Neural progenitor cell (in vitro differentiated cells): Measurements from ENCODE around the gene ORC4. TPM values are rescaled to one million over a fixed set of nuclear protein-coding genes. Genes with fewer than 3 reads are reported as not detected.

Experiments used
- DNase-seq: peaks from one replicate; pipeline ENCODE4 v3.0.0-alpha.2; 2016; ENCODE audit warnings: low spot score
- H2AFZ ChIP-seq: fragments of 200-600 bp; sonication (generic); replicated peaks from 2 replicates; pipeline ENCODE4 v1.6.1; 2016; ENCODE audit warnings: antibody characterized with exemption
- H3F3A ChIP-seq: fragments of 200-600 bp; sonication (generic); 2 replicates; pipeline ENCODE4 v1.6.1; 2016; ENCODE audit warnings: antibody characterized with exemption, low read depth
- H3K27ac ChIP-seq: fragments of 200-600 bp; sonication (generic); 2 replicates; pipeline ENCODE4 v1.5.1; 2016; ENCODE audit warnings: mild to moderate bottlenecking
- H3K27me3 ChIP-seq: fragments of 200-600 bp; sonication (generic); 2 replicates; pipeline ENCODE4 v1.6.1; 2016; ENCODE audit warnings: mild to moderate bottlenecking, moderate library complexity
- H3K36me3 ChIP-seq: fragments of 200-600 bp; sonication (generic); 2 replicates; pipeline ENCODE4 v1.5.1; 2016
- H3K4me1 ChIP-seq: fragments of 200-600 bp; sonication (generic); 2 replicates; pipeline ENCODE4 v1.6.1; 2016; ENCODE audit warnings: mixed run types
- H3K4me2 ChIP-seq: fragments of 200-600 bp; sonication (generic); 2 replicates; pipeline ENCODE4 v1.6.1; 2016
- H3K4me3 ChIP-seq: fragments of 200-600 bp; sonication (generic); 2 replicates; pipeline ENCODE4 v1.5.1; 2016
- H3K79me2 ChIP-seq: fragments of 200-600 bp; sonication (generic); 2 replicates; pipeline ENCODE4 v1.6.1; 2016; ENCODE audit warnings: low read depth
- H3K9ac ChIP-seq: fragments of 200-600 bp; sonication (generic); 2 replicates; pipeline ENCODE4 v1.6.1; 2016
- H3K9me3 ChIP-seq: fragments of 200-600 bp; sonication (generic); 2 replicates; pipeline ENCODE4 v1.5.1; 2016; ENCODE audit warnings: low read depth
- H4K20me1 ChIP-seq: fragments of 200-600 bp; sonication (generic); 2 replicates; pipeline ENCODE4 v1.6.1; 2016; ENCODE audit warnings: low read depth
- H3K27ac Mint-ChIP-seq: 3 replicates; pipeline ENCODE4 v1.8.0; 2021; ENCODE audit warnings: mixed read lengths
- H3K27me3 Mint-ChIP-seq: 2 replicates; pipeline ENCODE4 v1.8.0; 2022; ENCODE audit warnings: low read depth, mild to moderate bottlenecking, inconsistent platforms, moderate library complexity, mixed read lengths; ENCODE audit not compliant: insufficient read depth
- H3K36me3 Mint-ChIP-seq: 3 replicates; pipeline ENCODE4 v1.8.0; 2021; ENCODE audit warnings: mixed read lengths
- H3K4me1 Mint-ChIP-seq: 3 replicates; pipeline ENCODE4 v1.8.0; 2021; ENCODE audit warnings: mixed read lengths
- H3K4me3 Mint-ChIP-seq: 3 replicates; pipeline ENCODE4 v1.8.0; 2021; ENCODE audit warnings: mild to moderate bottlenecking, moderate library complexity, mixed read lengths
- H3K9me3 Mint-ChIP-seq: 3 replicates; pipeline ENCODE4 v1.8.0; 2020; ENCODE audit warnings: mixed read lengths
- EZH2 ChIP-seq: fragments of 200-600 bp; sonication (generic); IDR thresholded peaks from 2 replicates; pipeline ENCODE4 v1.6.1; 2017; ENCODE audit warnings: antibody characterized with exemption, mild to moderate bottlenecking, moderate library complexity
- EZH2phosphoT487 ChIP-seq: fragments of 200-600 bp; sonication (generic); IDR thresholded peaks from 2 replicates; pipeline ENCODE4 v1.6.1; 2017; ENCODE audit warnings: antibody characterized with exemption
- total RNA-seq: library from RNA; depleted of rRNA; stranded (reverse); fragments of >200 nt; gene quantifications from 2 replicates; pipeline ENCODE4 v1.2.3, GENCODE V29; 2015; ENCODE audit warnings: low replicate concordance
- TF ChIP-seq, protein P1 (sequence below): fragments of 200-600 bp; sonication (generic); IDR thresholded peaks from 2 replicates; pipeline ENCODE4 v1.5.1; 2017; ENCODE audit warnings: antibody characterized with exemption, mild to moderate bottlenecking

ORC4 gene
- total RNA-seq, 1 donor from 2014 or later: 314 TPM

DNA sequence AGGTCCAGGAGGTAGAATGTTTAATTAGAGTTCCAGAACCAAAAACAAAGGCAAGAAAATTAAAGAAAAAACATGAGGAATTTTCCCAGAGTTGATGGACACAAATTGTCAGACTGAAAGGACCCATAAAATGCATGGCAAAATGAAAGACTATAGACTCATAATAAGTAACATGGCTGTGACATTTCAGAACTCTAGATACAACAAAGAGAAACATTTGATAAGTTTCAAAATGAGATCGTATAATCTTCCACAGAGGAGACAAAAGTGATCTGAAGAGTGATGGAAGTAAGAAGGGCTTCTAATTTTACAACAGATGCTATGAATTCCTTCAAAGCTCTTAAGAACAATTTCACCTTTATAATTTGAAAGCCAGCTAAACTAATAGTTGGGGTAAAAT, 20.4 kb downstream of the ORC4 start:
- H3K27ac ChIP-seq: no peak overlapping the region
- peaks cover 11% of the 10 kb centered on the region for H3K9me3 ChIP-seq
- Mint-ChIP-seq H3K36me3 (peaks cover 49% of the 10 kb centered on the region), H3K27ac (no peak overlapping the region), H3K27me3 (peaks cover under 1% of the 10 kb centered on the region), H3K4me3 (no peak overlapping the region), H3K4me1 (no peaks in the 10 kb centered on the region), H3K9me3 (peaks cover 64% of the 10 kb centered on the region)
- DNase-seq: no peak
- no peak overlapping the region for H3K9ac ChIP-seq
- peaks cover 18% of the 10 kb centered on the region for H3K36me3 ChIP-seq
- H3K27me3 ChIP-seq: no peaks in the 10 kb centered on the region
- peaks cover 20% of the 10 kb centered on the region for H3K4me1 ChIP-seq
- no peak overlapping the region for H2AFZ ChIP-seq
- H3K79me2 ChIP-seq: peaks cover 100% of the 10 kb centered on the region
- H4K20me1 ChIP-seq: peaks cover 33% of the 10 kb centered on the region
- H3K4me2 ChIP-seq: no peak overlapping the region
- TF ChIP-seq EZH2 (no peak), EZH2phosphoT487 (no peak)
- TF ChIP-seq, protein P1, sequence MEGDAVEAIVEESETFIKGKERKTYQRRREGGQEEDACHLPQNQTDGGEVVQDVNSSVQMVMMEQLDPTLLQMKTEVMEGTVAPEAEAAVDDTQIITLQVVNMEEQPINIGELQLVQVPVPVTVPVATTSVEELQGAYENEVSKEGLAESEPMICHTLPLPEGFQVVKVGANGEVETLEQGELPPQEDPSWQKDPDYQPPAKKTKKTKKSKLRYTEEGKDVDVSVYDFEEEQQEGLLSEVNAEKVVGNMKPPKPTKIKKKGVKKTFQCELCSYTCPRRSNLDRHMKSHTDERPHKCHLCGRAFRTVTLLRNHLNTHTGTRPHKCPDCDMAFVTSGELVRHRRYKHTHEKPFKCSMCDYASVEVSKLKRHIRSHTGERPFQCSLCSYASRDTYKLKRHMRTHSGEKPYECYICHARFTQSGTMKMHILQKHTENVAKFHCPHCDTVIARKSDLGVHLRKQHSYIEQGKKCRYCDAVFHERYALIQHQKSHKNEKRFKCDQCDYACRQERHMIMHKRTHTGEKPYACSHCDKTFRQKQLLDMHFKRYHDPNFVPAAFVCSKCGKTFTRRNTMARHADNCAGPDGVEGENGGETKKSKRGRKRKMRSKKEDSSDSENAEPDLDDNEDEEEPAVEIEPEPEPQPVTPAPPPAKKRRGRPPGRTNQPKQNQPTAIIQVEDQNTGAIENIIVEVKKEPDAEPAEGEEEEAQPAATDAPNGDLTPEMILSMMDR: no peak
- no peak overlapping the region for H3K4me3 ChIP-seq
- H3F3A ChIP-seq: no peaks in the 10 kb centered on the region

DNA sequence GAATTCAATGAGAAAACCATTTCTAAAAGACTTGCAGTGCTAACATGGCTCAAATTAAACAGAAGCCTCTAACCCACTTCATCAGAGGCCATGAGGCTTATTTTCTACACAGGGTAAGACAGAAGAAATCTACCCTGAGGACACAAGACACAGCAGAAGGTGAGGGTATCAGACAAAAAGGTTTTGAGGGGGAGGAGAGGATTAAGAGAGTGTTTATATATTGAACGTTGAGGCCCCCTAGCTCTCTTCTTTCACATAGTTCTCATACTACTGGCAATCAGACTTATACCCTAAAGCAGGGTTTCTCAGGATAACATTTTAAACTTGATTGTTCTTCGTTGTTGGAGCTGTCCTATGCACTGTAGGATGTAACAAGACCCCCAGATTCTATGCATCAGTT, 21.4 kb downstream of the ORC4 start:
- H3K36me3 ChIP-seq: peaks cover 18% of the 10 kb centered on the region
- no peak overlapping the region for H2AFZ ChIP-seq
- TF ChIP-seq EZH2phosphoT487 (no peak), EZH2 (no peak)
- TF ChIP-seq, protein P1: no peak
- Mint-ChIP-seq H3K4me3 (no peak overlapping the region), H3K9me3 (peaks cover 63% of the 10 kb centered on the region), H3K27ac (no peak overlapping the region), H3K36me3 (peaks cover 50% of the 10 kb centered on the region), H3K27me3 (no peaks in the 10 kb centered on the region), H3K4me1 (no peaks in the 10 kb centered on the region)
- no peak overlapping the region for H3K4me3 ChIP-seq
- peaks cover 11% of the 10 kb centered on the region for H3K9me3 ChIP-seq
- no peaks in the 10 kb centered on the region for H3K27me3 ChIP-seq
- peak overlapping the region; percentile 55 for H3K4me2 ChIP-seq
- H3K9ac ChIP-seq: no peak overlapping the region
- peak overlapping the region; percentile 41 for H3K27ac ChIP-seq
- H4K20me1 ChIP-seq: peaks cover 33% of the 10 kb centered on the region
- no peak for DNase-seq
- H3K4me1 ChIP-seq: peaks cover 20% of the 10 kb centered on the region
- H3K79me2 ChIP-seq: peaks cover 100% of the 10 kb centered on the region
- no peaks in the 10 kb centered on the region for H3F3A ChIP-seq

DNA sequence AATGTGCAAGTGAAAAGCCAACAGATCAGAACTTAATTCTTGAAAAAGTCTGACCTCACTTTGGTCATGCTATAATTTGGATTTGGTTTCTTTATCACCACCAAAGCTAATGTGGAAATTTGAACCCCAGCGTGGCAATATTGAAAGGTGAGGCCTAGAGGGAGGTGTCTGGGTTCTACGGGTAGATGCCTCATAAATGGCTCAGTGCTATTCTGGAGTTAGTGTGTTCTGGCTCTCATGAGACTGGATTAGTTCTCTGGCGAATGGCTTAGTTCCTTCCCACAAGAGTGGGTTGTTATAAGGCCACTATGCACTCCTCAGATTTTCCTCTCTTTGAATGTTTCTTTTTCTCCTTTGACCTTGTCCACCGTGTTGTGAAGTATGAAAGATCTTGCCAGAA, 22.3 kb downstream of the ORC4 start:
- Histone ChIP-seq H3K4me2 (no peak overlapping the region), H3K4me3 (no peak overlapping the region), H3K79me2 (peaks cover 100% of the 10 kb centered on the region), H2AFZ (no peak overlapping the region), H4K20me1 (peaks cover 33% of the 10 kb centered on the region), H3K27me3 (no peaks in the 10 kb centered on the region), H3K4me1 (peaks cover 20% of the 10 kb centered on the region), H3K36me3 (peaks cover 18% of the 10 kb centered on the region), H3K27ac (no peak overlapping the region), H3K9me3 (peaks cover 11% of the 10 kb centered on the region), H3F3A (no peaks in the 10 kb centered on the region), H3K9ac (no peak overlapping the region)
- Mint-ChIP-seq H3K4me3 (no peak overlapping the region), H3K4me1 (no peaks in the 10 kb centered on the region), H3K27ac (no peak overlapping the region), H3K9me3 (peaks cover 57% of the 10 kb centered on the region), H3K36me3 (peaks cover 52% of the 10 kb centered on the region), H3K27me3 (no peaks in the 10 kb centered on the region)
- TF ChIP-seq EZH2phosphoT487 (no peak), EZH2 (no peak)
- TF ChIP-seq, protein P1: no peak
- DNase-seq: no peak
